H9 (cell line): ENCODE results near the gene HOXD10. TPM values are rescaled to one million over a fixed set of nuclear protein-coding genes. Genes with fewer than 3 reads are reported as not detected.
A peak's percentile ranks its signal among the peaks of the same experiment; 100 is the strongest.

ENCODE experiments used
- DNase-seq: peaks from one replicate; pipeline ENCODE4 v3.0.0-alpha.2; 2017
- H2AFZ ChIP-seq: one replicate; pipeline ENCODE4 v1.6.1; 2013; ENCODE audit warnings: mild to moderate bottlenecking, low read length, control low read depth, moderate library complexity
- H2AK5ac ChIP-seq: 2 replicates; pipeline ENCODE4 v1.6.1; 2013; ENCODE audit warnings: low read length, control low read depth, mixed read lengths; ENCODE audit not compliant: insufficient read length
- H2BK120ac ChIP-seq: one replicate; pipeline ENCODE4 v1.6.1; 2013; ENCODE audit warnings: low read depth, mild to moderate bottlenecking, low read length, control low read depth, inconsistent platforms; ENCODE audit not compliant: poor library complexity, severe bottlenecking
- H2BK12ac ChIP-seq: 2 replicates; pipeline ENCODE4 v1.6.1; 2013; ENCODE audit warnings: low read length, control low read depth, mixed read lengths, low read depth; ENCODE audit not compliant: insufficient read length
- H2BK15ac ChIP-seq: 2 replicates; pipeline ENCODE4 v1.6.1; 2013; ENCODE audit warnings: low read depth, low read length, control low read depth
- H2BK20ac ChIP-seq: one replicate; pipeline ENCODE4 v1.6.1; 2013; ENCODE audit warnings: low read depth, mild to moderate bottlenecking, low read length, control low read depth, inconsistent platforms; ENCODE audit not compliant: poor library complexity, severe bottlenecking
- H2BK5ac ChIP-seq: 2 replicates; pipeline ENCODE4 v1.6.1; 2013; ENCODE audit warnings: low read length, control low read depth, mixed read lengths; ENCODE audit not compliant: insufficient read length
- H3K14ac ChIP-seq: 2 replicates; pipeline ENCODE4 v1.6.1; 2013; ENCODE audit warnings: low read length, control low read depth; ENCODE audit not compliant: insufficient read depth
- H3K18ac ChIP-seq: 2 replicates; pipeline ENCODE4 v1.6.1; 2013; ENCODE audit warnings: low read depth, mild to moderate bottlenecking, mixed read lengths, low read length, control low read depth; ENCODE audit not compliant: insufficient read length
- H3K23ac ChIP-seq: 2 replicates; pipeline ENCODE4 v1.6.1; 2013; ENCODE audit warnings: low read length, control low read depth, mixed read lengths, low read depth; ENCODE audit not compliant: insufficient read length
- H3K23me2 ChIP-seq: 2 replicates; pipeline ENCODE4 v1.6.1; 2013; ENCODE audit warnings: low read depth, mild to moderate bottlenecking, mixed read lengths, low read length, control low read depth; ENCODE audit not compliant: insufficient read length, poor library complexity, severe bottlenecking
- H3K27ac ChIP-seq: 2 replicates; pipeline ENCODE4 v1.5.1; 2013; ENCODE audit warnings: low read length, control low read depth, mixed read lengths, low read depth; ENCODE audit not compliant: insufficient read length
- H3K27me3 ChIP-seq: 2 replicates; pipeline ENCODE4 v1.6.1; 2013; ENCODE audit warnings: low read length, control low read depth, inconsistent platforms; ENCODE audit not compliant: insufficient read depth
- H3K4ac ChIP-seq: 2 replicates; pipeline ENCODE4 v1.6.1; 2013; ENCODE audit warnings: low read depth, mild to moderate bottlenecking, control low read depth, inconsistent platforms, low read length, moderate library complexity
- H3K4me1 ChIP-seq: 2 replicates; pipeline ENCODE4 v1.6.1; 2013; ENCODE audit warnings: low read length, control low read depth, inconsistent platforms; ENCODE audit not compliant: insufficient read depth
- H3K4me2 ChIP-seq: 2 replicates; pipeline ENCODE4 v1.6.1; 2013; ENCODE audit warnings: low read length, control low read depth, mixed read lengths; ENCODE audit not compliant: insufficient read length, insufficient read depth
- H3K56ac ChIP-seq: 2 replicates; pipeline ENCODE4 v1.6.1; 2013; ENCODE audit warnings: low read depth, mild to moderate bottlenecking, mixed read lengths, low read length, control low read depth; ENCODE audit not compliant: insufficient read length
- H3K79me1 ChIP-seq: 2 replicates; pipeline ENCODE4 v1.6.1; 2013; ENCODE audit warnings: low read depth, mild to moderate bottlenecking, moderate library complexity, low read length, control low read depth, inconsistent platforms; ENCODE audit not compliant: insufficient read depth, poor library complexity, severe bottlenecking
- H3K79me2 ChIP-seq: 2 replicates; pipeline ENCODE4 v1.6.1; 2013; ENCODE audit warnings: low read length, control low read depth, inconsistent platforms; ENCODE audit not compliant: insufficient read depth
- H3K9ac ChIP-seq: 2 replicates; pipeline ENCODE4 v1.6.1; 2013; ENCODE audit warnings: low read length, control low read depth, mixed read lengths; ENCODE audit not compliant: insufficient read length; ENCODE audit errors: extremely low read depth
- H3K9me3 ChIP-seq: one replicate; pipeline ENCODE4 v1.6.1; 2013; ENCODE audit warnings: low read depth, low read length, inconsistent platforms; ENCODE audit not compliant: control insufficient read depth
- H3T11ph ChIP-seq: one replicate; pipeline ENCODE4 v1.6.1; 2013; ENCODE audit warnings: mild to moderate bottlenecking, low read length, control low read depth, inconsistent platforms
- H4K20me1 ChIP-seq: one replicate; pipeline ENCODE4 v1.6.1; 2013; ENCODE audit not compliant: control insufficient read depth, insufficient read length, insufficient read depth
- H4K5ac ChIP-seq: 2 replicates; pipeline ENCODE4 v1.6.1; 2013; ENCODE audit warnings: low read depth, mild to moderate bottlenecking, mixed read lengths, low read length, control low read depth; ENCODE audit not compliant: insufficient read length
- H4K8ac ChIP-seq: replicated peaks from 2 replicates; pipeline ENCODE4 v1.6.1; 2013; ENCODE audit warnings: low read length, control low read depth, mixed read lengths, low read depth; ENCODE audit not compliant: insufficient read length
- H4K91ac ChIP-seq: 2 replicates; pipeline ENCODE4 v1.6.1; 2013; ENCODE audit warnings: low read depth, mild to moderate bottlenecking, moderate library complexity, mixed read lengths, low read length, control low read depth; ENCODE audit not compliant: insufficient read length
- H3K27ac Mint-ChIP-seq, 3 experiments: 2 replicates in 2 of 3; 3 replicates in 1 of 3; pipeline ENCODE4 v1.8.0; 2020 to 2021; ENCODE audit warnings: mixed read lengths in 3 of 3, mild to moderate bottlenecking in 1 of 3, moderate library complexity in 1 of 3
- H3K27me3 Mint-ChIP-seq: 2 replicates; pipeline ENCODE4 v1.8.0; 2021; ENCODE audit warnings: low read depth, mild to moderate bottlenecking, moderate library complexity, mixed read lengths
- H3K36me3 Mint-ChIP-seq, 3 experiments: 2 replicates in 2 of 3; 3 replicates in 1 of 3; pipeline ENCODE4 v1.8.0; 2020 to 2021; ENCODE audit warnings: low read depth in 3 of 3, mixed read lengths in 3 of 3; ENCODE audit not compliant: insufficient read depth in 1 of 3
- H3K4me1 Mint-ChIP-seq, 2 experiments: 2 replicates each; pipeline ENCODE4 v1.8.0; 2020; ENCODE audit warnings: mixed read lengths in 2 of 2
- H3K4me3 Mint-ChIP-seq, 2 experiments: 2 replicates in 1 of 2; 3 replicates in 1 of 2; pipeline ENCODE4 v1.8.0; 2020 to 2021; ENCODE audit warnings: mild to moderate bottlenecking in 2 of 2, mixed read lengths in 2 of 2, moderate library complexity in 1 of 2
- H3K9me3 Mint-ChIP-seq, 2 experiments: 2 replicates in 1 of 2; 3 replicates in 1 of 2; pipeline ENCODE4 v1.8.0; 2020; ENCODE audit warnings: mild to moderate bottlenecking in 2 of 2, mixed read lengths in 2 of 2, moderate library complexity in 1 of 2
- WGBS: extraction: QIAGEN DNeasy Blood & Tissue Kit; methylation state at CpG from one replicate; pipeline ENCODE4 v1.1.7; 2013; ENCODE audit warnings: missing lambda C conversion rate, low lambda C conversion rate, mixed read lengths; ENCODE audit not compliant: insufficient read length; ENCODE audit errors: extremely low coverage; 5-methylcytosine and 5-hydroxymethylcytosine counted together
- total RNA-seq: library from RNA; stranded (reverse); gene quantifications from 2 replicates; pipeline ENCODE4 v1.2.1, GENCODE V29; 2021
- TF ChIP-seq, protein P1 (sequence below): fragments of 200-600 bp; sonication (generic); conservative IDR thresholded peaks from 3 replicates; pipeline ENCODE4 v1.8.0; 2021; ENCODE audit warnings: antibody characterized with exemption, mild to moderate bottlenecking

Gene HOXD10
- total RNA-seq, 1 experiment from 2014 or later = not detected

- no peak overlapping the region for H3K56ac ChIP-seq
- H4K20me1 ChIP-seq = no peaks in the 10 kb centered on the region
- no peak overlapping the region for H3K27ac ChIP-seq
- no peak overlapping the region for H3K23ac ChIP-seq
- H3K23me2 ChIP-seq = peaks cover 2% of the 10 kb centered on the region
- H2BK12ac ChIP-seq = no peak overlapping the region
- H2BK20ac ChIP-seq = no peak overlapping the region
- peak overlapping the region in 1 of 3 experiments; percentile 76; a peak in 2 of 7 replicates for H3K27ac Mint-ChIP-seq
- peaks cover 4 to 13% of the 10 kb centered on the region in 2 experiments; a peak in 4 of 5 replicates for H3K9me3 Mint-ChIP-seq
- peaks cover 98% of the 10 kb centered on the region for H3K27me3 Mint-ChIP-seq
- no peak overlapping the region for H3K14ac ChIP-seq
- no peak overlapping the region for H3K4ac ChIP-seq
- TF ChIP-seq, protein P1, sequence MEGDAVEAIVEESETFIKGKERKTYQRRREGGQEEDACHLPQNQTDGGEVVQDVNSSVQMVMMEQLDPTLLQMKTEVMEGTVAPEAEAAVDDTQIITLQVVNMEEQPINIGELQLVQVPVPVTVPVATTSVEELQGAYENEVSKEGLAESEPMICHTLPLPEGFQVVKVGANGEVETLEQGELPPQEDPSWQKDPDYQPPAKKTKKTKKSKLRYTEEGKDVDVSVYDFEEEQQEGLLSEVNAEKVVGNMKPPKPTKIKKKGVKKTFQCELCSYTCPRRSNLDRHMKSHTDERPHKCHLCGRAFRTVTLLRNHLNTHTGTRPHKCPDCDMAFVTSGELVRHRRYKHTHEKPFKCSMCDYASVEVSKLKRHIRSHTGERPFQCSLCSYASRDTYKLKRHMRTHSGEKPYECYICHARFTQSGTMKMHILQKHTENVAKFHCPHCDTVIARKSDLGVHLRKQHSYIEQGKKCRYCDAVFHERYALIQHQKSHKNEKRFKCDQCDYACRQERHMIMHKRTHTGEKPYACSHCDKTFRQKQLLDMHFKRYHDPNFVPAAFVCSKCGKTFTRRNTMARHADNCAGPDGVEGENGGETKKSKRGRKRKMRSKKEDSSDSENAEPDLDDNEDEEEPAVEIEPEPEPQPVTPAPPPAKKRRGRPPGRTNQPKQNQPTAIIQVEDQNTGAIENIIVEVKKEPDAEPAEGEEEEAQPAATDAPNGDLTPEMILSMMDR = no peak
- H4K8ac ChIP-seq = no peak overlapping the region
- H3T11ph ChIP-seq = no peak overlapping the region
- H3K18ac ChIP-seq = no peak overlapping the region
- H3K79me2 ChIP-seq = no peaks in the 10 kb centered on the region
- no peaks in the 10 kb centered on the region for H3K9me3 ChIP-seq
- peaks cover 89% of the 10 kb centered on the region for H3K27me3 ChIP-seq
- no peak overlapping the region for H3K4me2 ChIP-seq
- H4K5ac ChIP-seq = no peak overlapping the region
- H3K79me1 ChIP-seq = no peaks in the 10 kb centered on the region
- no peaks in the 10 kb centered on the region; a peak in 1 of 7 replicates for H3K36me3 Mint-ChIP-seq
- no peak overlapping the region for H2AK5ac ChIP-seq
- no peak overlapping the region for H2BK15ac ChIP-seq
- WGBS = no CpG with 5 or more reads among the region's 15 CpGs
- no peak overlapping the region for H4K91ac ChIP-seq
- H2BK5ac ChIP-seq = no peak overlapping the region
- peaks cover 15 to 20% of the 10 kb centered on the region in 2 experiments for H3K4me1 Mint-ChIP-seq
- H3K4me1 ChIP-seq = no peaks in the 10 kb centered on the region; the same call in 1 of the 2 replicates
- no peak overlapping the region for H2AFZ ChIP-seq
- DNase-seq = no peak
- H3K4me3 Mint-ChIP-seq = peak overlapping the region in 1 of 2 experiments; percentile 70; a peak in 4 of 5 replicates
- H2BK120ac ChIP-seq = no peak overlapping the region
- no peak overlapping the region for H3K9ac ChIP-seq
Observed at GRCh38 chr2:176130957-176131847, 14.6 kb downstream of the HOXD10 start.
